ENCODE results near the gene AK8.

The AK8 gene

GRCh38 chr9:132749306-132749705, 128.8 kb downstream of the AK8 start:
- Mint-ChIP-seq H3K27ac (no peak overlapping the region), H3K4me1 (no peaks in the 10 kb centered on the region), H3K36me3 (no peaks in the 10 kb centered on the region), H3K4me3 (no peak overlapping the region), H3K9me3 (no peaks in the 10 kb centered on the region)
- DNase-seq (ENCODE audit: low spot score in 2 of 2) (no peak), ATAC-seq (no peak)

- H3K4me1 Mint-ChIP-seq, result no peaks in the 10 kb centered on the region
- ATAC-seq (no peak), DNase-seq (ENCODE audit: low spot score in 2 of 2) (no peak)
- no peaks in the 10 kb centered on the region for H3K36me3 Mint-ChIP-seq
- H3K9me3 Mint-ChIP-seq, result no peaks in the 10 kb centered on the region
- H3K27ac Mint-ChIP-seq, result no peak overlapping the region
- H3K4me3 Mint-ChIP-seq, result no peak overlapping the region
Measured at GRCh38 chr9:132748450-132748849, 129.6 kb downstream of the AK8 start.

DNA sequence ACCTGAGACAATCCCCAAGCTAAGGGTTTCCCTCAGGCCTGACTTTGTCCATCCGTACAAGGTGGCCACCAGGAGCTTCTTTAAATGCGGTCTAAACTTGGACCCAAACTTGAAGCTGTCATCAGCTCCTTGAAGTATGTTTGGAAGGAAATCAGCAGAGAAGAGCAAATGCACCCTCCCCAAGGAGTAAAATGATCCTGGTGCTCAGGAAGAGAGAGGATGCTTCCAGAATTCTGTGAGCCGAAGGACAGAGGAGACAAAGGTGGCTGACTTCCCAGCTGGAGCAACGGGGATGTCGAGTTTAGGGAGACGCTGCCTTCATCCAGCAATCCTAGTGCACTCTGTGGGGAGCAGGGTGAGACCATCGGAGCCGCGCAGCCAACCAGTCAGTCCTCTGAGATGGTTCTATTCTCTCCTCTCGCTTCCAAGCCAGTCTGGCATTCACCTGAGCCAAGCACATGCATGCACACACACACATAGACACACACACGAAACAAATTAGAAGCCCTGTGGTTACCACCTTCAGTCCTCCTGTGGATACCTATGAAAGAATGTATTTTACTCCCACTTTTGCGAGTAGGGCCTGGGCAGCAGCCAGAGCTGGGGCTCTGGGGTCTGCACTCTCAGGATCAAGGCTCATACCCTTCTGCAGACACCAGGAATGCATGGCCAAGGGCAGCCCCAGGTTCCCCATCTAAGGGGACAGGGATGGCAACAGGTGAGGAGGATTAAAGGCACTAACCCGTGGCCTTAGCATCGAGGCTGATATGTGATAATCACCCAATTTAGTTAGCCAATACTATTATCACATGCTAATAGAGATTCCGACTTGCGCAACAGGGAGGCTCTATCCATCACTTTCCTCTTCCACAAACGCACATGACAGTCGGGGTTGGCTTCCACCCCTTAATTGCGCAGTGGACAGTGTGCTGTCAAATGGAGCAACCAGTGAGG, 132.1 kb downstream of the AK8 start:
- Mint-ChIP-seq H3K27ac (no peak overlapping the region), H3K9me3 (no peaks in the 10 kb centered on the region), H3K4me3 (no peak overlapping the region), H3K36me3 (no peaks in the 10 kb centered on the region), H3K4me1 (no peaks in the 10 kb centered on the region)
- no peak for ATAC-seq
- no peak for DNase-seq (ENCODE audit: low spot score in 2 of 2)

DNA sequence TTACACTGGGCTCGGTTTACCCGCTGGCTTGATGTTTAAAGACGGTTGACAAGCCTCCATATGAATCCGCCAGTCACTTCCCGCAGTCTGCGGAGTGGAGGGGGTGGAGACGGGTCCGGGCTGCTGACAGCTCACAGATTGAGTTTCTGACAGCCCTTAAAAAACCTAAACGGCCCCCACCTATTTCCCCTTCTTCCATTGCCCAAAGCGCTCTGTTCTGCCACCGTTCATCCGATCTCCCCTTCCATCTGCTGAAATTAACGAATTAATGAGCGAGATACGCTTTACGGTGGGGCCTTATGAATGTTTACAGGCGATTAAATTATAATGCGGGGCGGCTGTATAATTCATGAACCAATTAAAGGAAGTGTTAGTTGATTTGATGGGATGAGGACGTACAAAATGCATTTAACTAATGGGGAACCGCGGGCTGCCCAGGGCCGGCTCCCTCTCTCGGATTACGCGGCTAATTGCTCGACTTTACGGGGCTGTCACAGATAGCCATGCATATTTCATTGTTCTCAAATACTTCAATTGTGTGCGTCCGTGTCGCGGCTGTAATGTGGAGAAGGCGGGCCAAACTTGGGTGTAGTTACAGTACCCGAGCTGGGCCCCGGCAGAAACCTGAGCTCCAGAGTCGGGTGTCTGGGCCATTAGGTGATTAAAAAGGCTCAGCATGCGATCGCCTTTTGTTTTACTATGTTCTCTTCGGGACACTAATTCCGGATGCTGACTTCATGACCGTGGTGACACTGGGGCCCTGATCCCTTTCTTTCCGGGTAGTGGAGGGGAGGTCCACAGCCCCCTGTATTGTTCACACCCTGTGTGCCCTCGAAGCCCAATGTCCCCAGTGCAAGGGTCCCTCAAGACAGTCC, 133.0 kb downstream of the AK8 start:
- H3K36me3 Mint-ChIP-seq, result no peaks in the 10 kb centered on the region
- H3K4me3 Mint-ChIP-seq, result no peak overlapping the region
- DNase-seq (ENCODE audit: low spot score in 2 of 2), result no peak
- H3K4me1 Mint-ChIP-seq, result no peaks in the 10 kb centered on the region
- H3K9me3 Mint-ChIP-seq, result no peaks in the 10 kb centered on the region
- ATAC-seq, result no peak
- no peak overlapping the region for H3K27ac Mint-ChIP-seq

GRCh38 chr9:132743931-132744479, 134.1 kb downstream of the AK8 start:
- Mint-ChIP-seq H3K4me3 (no peak overlapping the region), H3K4me1 (no peaks in the 10 kb centered on the region), H3K36me3 (no peaks in the 10 kb centered on the region), H3K27ac (no peak overlapping the region), H3K9me3 (no peaks in the 10 kb centered on the region)
- DNase-seq (ENCODE audit: low spot score in 2 of 2) (no peak), ATAC-seq (no peak)

DNA sequence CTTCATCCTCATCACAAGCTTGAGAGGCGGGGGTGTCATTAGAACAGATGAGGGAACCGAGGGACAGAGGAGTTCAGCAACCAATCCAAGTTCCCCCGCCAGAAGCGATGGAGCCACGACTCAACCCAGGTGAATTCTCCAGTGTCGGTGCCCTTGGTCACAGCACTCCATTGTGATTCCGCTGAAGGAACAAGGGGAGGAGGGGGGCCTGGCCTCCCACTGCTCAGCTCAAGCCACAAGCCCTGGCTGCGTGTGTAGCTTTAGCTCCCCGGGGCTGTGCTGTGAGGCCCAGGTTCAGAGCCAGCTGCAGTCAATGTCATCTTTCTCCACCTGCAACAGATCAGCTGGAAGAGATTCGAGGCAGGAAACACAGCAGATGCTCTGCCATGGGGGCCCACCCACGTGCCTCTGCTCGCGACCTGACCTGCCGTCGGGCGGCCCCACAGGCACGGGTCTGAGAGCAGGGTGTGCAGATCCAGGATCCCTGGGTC, 135.2 kb downstream of the AK8 start:
- peak; percentile 28 for ATAC-seq
- no peak for DNase-seq (ENCODE audit: low spot score in 2 of 2)
- no peak overlapping the region for H3K4me3 Mint-ChIP-seq
- no peaks in the 10 kb centered on the region for H3K36me3 Mint-ChIP-seq
- no peaks in the 10 kb centered on the region for H3K4me1 Mint-ChIP-seq
- no peaks in the 10 kb centered on the region for H3K9me3 Mint-ChIP-seq
- peak overlapping the region; percentile 13 for H3K27ac Mint-ChIP-seq

GRCh38 chr9:132740526-132741309, 137.4 kb downstream of the AK8 start:
- no peaks in the 10 kb centered on the region for H3K9me3 Mint-ChIP-seq

DNA sequence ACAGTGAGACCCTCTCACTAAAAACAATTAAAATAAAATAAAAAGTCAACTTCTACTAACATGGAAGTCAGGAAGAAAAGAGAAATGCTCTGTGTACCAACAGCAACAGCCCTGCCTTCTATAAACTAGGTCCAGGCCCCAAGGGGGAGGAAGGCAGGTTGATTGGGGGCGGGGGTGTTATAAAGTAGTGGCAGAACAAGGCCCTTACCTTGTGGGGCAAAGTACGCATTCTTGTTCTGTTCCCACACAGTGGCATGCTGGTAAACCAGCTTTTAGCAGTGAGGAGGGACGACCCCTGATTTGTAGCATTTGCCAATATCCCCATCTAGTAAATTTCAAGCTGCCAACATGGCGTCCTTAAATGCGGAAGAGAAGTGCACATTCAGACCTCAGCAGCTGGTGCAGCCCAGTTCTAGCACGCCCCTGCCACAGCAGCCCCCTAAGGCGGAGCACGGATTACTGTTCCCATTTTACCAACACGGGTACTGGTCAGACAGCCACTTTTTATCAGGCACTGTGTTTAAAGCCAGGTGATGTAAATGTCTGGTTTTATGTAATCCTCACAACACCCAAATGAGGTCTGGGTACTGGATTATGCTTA, 138.3 kb downstream of the AK8 start:
- Mint-ChIP-seq H3K4me3 (no peak overlapping the region), H3K36me3 (no peaks in the 10 kb centered on the region)

More at GRCh38 chr9:132740526-132741309, 137.4 kb downstream of the AK8 start:
- Mint-ChIP-seq H3K4me3 (no peak overlapping the region), H3K27ac (no peak overlapping the region), H3K36me3 (no peaks in the 10 kb centered on the region), H3K4me1 (no peaks in the 10 kb centered on the region)
- DNase-seq (ENCODE audit: low spot score in 2 of 2) (no peak), ATAC-seq (no peak)

DNA sequence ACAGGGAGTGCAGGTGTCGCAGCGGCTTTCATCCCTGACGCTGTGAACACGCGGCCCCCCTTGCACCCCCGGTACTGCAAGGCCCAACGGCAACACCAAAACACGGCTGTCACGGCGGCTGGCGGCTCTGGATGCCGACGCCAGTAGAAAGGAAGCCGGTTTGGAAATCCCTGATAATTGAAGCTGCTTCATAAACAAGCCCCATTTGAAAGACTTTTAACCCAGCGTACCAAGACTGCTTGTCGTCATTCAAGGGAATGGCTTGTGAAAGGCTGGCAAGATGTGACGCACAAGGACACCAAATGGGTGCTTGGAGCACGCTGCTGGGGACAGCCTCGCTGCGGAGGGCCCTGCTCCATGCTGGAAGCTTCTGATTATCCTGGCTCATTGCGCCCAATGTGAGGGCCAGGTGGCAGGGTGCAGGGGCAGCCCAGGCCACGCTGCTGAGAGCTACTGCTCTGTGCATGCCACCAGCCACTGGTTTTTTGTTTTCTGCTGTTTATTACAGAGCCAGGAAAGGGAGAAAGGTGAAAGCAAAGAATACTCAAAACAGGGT, 144.7 kb downstream of the AK8 start:
- Mint-ChIP-seq H3K9me3 (no peaks in the 10 kb centered on the region), H3K27ac (no peak overlapping the region), H3K4me1 (no peaks in the 10 kb centered on the region), H3K4me3 (no peak overlapping the region), H3K36me3 (no peaks in the 10 kb centered on the region)
- DNase-seq (ENCODE audit: low spot score in 2 of 2), result no peak
- no peak for ATAC-seq

More for the DNA sequence above, 138.3 kb downstream of the AK8 start:
- H3K9me3 Mint-ChIP-seq, result no peaks in the 10 kb centered on the region
- H3K27ac Mint-ChIP-seq, result no peak overlapping the region
- no peak for ATAC-seq
- H3K4me1 Mint-ChIP-seq, result no peaks in the 10 kb centered on the region
- DNase-seq (ENCODE audit: low spot score in 2 of 2), result no peak

DNA sequence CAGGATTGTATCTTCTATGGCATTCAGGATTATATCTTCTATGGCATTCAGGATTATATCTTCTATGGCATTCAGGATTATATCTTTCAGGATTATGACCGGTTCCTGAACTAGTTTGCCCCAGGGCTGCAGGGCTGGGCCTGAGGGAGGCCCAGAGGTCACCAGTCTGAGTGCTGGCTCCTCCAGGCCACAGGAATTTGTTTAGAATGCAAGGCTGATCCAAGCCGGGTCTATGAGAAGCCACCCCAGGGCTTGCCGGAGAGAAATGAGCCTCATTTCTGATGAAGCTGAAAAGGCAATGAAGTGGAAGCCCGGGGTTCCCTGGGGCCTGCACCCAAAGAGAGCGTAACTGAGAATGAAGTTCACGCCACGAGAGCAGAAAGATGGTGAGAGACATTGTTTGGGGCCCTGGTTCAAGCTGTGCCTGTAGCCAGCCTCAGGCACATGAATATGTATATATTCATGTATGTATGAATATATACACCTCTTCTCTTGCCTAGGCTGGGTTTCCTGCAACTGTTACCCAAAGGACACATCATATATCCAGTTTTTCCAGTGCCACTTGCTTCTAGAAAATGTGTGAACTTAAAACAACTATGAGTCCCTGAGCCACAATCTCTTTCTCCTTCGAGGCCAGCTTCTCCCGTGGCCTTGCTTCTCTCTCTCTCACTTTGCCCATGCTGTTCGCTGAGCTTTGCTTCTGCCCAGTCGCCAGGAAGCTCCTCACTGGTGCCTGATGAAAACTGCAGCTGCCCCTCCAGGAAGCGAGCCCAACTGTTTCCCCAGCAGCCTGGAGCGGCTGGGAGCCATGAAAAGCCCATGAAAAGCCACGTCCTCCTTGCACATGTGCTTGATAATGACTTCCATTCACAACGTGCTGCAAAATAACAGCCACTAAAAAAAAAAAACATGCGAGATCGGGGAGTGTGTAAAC, 145.5 kb downstream of the AK8 start:
- Mint-ChIP-seq H3K27ac (no peak overlapping the region), H3K36me3 (no peaks in the 10 kb centered on the region), H3K4me3 (no peak overlapping the region), H3K9me3 (no peaks in the 10 kb centered on the region), H3K4me1 (no peaks in the 10 kb centered on the region)
- ATAC-seq (no peak), DNase-seq (ENCODE audit: low spot score in 2 of 2) (no peak)

DNA sequence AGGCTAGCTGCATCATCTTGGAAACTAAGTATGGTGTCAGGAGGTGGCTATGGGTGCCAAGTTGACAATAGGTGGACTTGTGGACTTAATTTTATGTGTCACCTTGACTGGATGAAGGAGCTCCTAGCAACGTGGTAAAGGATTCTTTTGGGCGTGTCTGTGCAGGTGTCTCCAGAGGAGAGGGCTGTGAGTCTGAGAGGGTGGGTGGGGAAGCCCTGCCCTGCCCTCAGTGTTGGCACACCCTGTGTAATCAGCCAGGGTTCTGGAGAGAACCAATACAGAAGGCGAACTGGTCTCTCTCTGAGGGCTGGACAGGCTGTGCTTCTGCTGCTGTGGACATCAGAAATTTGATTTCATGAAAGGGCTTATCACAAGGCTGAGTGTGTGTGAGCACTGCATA, 146.9 kb downstream of the AK8 start:
- Mint-ChIP-seq H3K4me1 (no peaks in the 10 kb centered on the region), H3K4me3 (no peak overlapping the region), H3K36me3 (no peaks in the 10 kb centered on the region), H3K9me3 (no peaks in the 10 kb centered on the region), H3K27ac (no peak overlapping the region)
- ATAC-seq (no peak), DNase-seq (ENCODE audit: low spot score in 2 of 2) (no peak)

GRCh38 chr9:132730054-132731033, 147.7 kb downstream of the AK8 start:
- Mint-ChIP-seq H3K36me3 (no peaks in the 10 kb centered on the region), H3K4me3 (no peak overlapping the region), H3K9me3 (no peaks in the 10 kb centered on the region), H3K4me1 (no peaks in the 10 kb centered on the region), H3K27ac (no peak overlapping the region)
- ATAC-seq (no peak), DNase-seq (ENCODE audit: low spot score in 2 of 2) (no peak)

All from stimulated activated effector memory CD8-positive, alpha-beta T cell treated with anti-CD3 and anti-CD28 coated beads, Interleukin-12 subunit alpha, Interleukin-12 subunit beta, amount 100 ng/mL, for 72 hours (primary cell).